Sciatic nerve (tissue), 2 donors: ENCODE measurements around the gene FCRLB. TPM values are rescaled to one million over a fixed set of nuclear protein-coding genes. Genes with fewer than 3 reads are reported as not detected.
"Not testable (repeated sequence)": the region's sequence is repeated elsewhere in the genome, so short reads cannot be mapped to it uniquely, and the experiment has no call there.

Source experiments
- ATAC-seq: fragments of 200-7000 bp; cut with Tn5 transposase; one replicate; pipeline ENCODE4 v1.9.1; 2020; ENCODE audit warnings: mild to moderate bottlenecking, moderate library complexity
- DNase-seq: peaks from one replicate; pipeline ENCODE4 v3.0.0-alpha.2; 2020; ENCODE audit warnings: low spot score
- intact Hi-C: fragments of 100-400 bp; cut with DNase I; formaldehyde crosslinking; loops from one replicate; pipeline ENCODE4 v1.14.2; 2022
- total RNA-seq: library from RNA; stranded (reverse); fragmentation: NEBNext Ultra II Directional; extraction: Animal tissue kit (Norgen Biotek cat#: 25700); gene quantifications from one replicate; pipeline ENCODE4 v1.2.1, GENCODE V29; 2021
- donor health status: DM: no; HTN: no; CAD: no.
- donor health status: DM: no; HTN: no; CAD: no.

The FCRLB gene, protein sequence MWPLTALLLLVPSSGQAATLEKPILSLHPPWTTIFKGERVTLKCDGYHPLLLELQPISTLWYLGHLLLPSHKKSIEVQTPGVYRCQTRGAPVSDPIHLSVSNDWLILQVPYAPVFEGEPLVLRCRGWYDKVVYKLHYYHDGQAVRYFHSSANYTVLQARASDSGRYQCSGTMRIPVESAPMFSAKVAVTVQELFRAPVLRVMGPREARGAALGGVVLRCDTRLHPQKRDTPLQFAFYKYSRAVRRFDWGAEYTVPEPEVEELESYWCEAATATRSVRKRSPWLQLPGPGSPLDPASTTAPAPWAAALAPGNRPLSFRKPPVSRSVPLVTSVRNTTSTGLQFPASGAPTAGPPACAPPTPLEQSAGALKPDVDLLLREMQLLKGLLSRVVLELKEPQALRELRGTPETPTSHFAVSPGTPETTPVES
- total RNA-seq = 4.9 TPM

DNA sequence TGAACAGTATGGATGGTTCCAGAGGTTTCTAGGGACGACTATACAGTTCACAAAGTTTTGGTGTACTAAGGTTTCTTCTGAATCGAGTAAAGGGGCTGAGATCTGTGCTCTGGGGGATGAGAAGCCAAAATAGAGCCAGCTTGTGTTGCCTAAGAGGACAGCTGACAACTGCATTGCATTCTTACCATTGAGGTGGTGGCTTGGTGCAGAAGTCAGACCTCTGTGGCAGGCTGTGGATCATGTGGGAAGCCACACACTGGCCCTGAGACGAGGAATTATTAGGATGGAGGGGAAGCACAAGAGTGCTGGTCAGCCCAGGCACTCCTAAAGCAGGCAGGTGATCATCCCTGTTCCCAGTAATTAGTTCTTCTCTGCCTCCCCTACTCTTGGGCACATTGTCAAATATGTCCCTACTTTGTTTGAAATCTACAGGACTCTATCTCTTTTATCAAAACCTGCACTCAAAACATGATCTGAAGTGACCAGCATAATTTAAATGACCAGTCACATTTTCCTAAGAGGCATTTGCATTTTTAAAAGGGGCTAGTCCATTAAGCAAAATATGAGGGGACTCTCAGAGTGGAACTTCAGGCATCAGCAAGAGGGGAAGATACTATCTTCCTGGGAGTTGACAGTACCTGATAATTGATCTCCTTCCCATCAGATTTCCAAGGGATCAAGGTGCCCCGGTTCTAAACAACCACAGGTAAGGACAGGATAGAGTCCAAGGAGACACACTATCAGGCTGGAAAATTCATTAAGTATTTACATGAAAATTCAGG lies at the start of gene FCRLB:
Gene FCRLB (plus strand): TSS at position 589 of the 782 bp plus-strand sequence. CDS start 1,129 bp downstream, outside the sequence.
- intact Hi-C loops = no loop called here
- DNase-seq (no peak), ATAC-seq (no peak)

DNA sequence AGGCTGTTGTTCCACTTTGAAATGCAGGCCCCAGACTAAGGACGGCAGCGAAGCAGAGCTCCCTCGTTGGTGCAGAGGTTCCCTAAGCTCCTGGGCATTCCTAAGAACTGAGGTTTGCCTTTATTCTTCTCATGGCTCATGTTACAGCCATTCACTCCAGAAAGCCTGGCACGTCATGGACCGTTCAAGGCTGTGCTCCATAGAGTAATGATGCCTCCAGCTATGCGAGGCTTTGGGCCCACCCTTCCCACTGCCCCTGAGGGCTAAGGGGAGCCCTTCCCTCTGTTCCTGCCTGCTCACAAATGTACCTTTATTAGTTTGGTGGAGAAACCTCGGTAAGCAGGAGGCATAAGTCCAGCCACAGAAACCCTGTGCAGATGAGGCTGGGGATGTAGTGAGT lies 47.9 kb upstream of the FCRLB start:
- DNase-seq, ATAC-seq, intact Hi-C loops: not testable (repeated sequence)

DNA sequence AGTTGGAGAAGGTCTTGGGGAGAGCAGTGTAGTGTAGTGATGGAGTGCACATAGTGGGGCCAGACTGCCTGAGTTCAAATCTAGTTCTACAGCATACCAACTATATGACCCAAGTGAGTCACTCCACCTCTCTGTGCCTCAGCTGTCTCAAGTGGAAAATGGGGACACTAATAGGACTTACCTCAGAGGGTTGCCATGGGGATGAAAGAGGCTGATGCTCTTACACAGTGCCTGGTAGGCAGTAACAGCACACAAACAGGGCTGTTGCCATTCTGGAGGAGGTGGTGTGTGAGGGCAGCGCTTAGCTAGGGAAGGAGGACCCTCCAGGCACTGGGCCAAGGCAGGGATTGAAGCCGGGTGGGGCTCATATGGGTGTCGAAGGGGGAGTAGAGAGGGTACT lies 46.9 kb upstream of the FCRLB start:
- ATAC-seq, intact Hi-C loops, DNase-seq: not testable (repeated sequence)

DNA sequence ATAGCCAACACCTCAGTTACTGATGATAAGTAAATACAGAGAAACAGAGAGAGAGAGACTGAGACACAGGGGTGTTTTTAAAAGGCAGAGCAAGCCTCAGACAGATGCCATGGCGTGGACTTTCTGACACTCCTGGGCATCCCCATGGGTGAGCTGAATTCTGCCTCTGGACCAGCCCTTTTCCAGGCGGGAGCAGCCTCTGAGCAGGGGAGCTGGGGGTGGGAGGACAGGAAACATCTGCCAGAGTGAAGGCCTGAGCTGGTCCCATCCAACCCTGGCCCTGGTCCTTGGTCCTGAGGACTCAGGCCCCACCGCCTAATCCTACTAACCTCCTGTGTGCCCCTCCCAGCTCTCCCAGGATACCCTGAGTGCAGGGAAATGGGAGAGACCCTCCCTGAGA lies 46.4 kb upstream of the FCRLB start:
- intact Hi-C loops, DNase-seq, ATAC-seq: not testable (repeated sequence)

DNA sequence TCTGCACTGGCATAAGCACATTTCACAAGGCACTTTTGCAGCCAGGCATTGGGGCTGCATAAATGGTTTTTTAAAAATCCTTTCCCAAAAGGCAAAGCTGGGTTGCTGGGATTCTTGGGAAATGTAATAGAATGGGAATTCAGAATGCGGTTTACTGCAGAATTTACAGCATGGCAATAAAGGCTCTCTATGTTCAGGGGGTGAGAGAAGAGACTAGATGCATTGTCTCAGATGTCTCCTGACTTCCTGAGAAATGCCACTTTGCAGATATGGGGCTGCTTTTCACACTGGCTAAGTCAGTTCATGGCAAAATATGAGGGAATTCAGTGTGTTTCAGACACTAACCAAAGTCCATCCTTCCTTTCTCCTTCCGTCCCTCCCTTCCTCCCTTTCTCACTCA lies 44.9 kb upstream of the FCRLB start:
- ATAC-seq = no peak
- intact Hi-C loops = no loop called here
- DNase-seq = no peak

DNA sequence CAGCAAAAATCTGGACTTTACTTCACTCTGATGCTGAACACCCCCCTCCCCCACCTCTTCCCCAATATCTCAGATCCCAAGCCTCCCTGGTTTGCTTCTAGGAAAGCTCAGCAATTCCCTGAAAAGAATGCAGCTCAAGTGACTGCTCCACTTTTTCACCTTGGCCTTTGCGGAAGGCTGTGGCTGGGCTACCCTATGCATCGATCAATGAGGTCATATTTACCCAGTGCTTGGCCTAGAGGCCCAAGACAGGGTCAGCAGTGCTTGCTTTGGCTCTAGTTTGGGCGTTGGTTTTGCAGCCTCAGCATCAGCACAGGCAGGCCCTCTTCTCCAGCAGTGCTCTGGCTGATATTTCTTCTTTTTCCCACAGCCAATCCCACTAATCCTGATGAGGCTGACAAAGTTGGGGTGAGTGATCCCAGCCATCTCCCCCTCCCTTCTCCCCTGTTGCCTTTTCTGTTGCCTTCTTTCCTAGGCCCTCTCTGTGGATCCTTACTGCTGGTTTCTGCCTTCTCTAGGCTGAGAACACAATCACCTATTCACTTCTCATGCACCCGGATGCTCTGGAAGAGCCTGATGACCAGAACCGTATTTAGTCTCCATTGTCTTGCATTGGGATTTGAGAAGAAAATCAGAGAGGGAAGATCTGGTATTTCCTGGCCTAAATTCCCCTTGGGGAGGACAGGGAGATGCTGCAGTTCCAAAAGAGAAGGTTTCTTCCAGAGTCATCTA lies 44.2 kb upstream of the FCRLB start:
- intact Hi-C loops = no loop called here
- peak; percentile 51 for ATAC-seq
- DNase-seq = no peak

DNA sequence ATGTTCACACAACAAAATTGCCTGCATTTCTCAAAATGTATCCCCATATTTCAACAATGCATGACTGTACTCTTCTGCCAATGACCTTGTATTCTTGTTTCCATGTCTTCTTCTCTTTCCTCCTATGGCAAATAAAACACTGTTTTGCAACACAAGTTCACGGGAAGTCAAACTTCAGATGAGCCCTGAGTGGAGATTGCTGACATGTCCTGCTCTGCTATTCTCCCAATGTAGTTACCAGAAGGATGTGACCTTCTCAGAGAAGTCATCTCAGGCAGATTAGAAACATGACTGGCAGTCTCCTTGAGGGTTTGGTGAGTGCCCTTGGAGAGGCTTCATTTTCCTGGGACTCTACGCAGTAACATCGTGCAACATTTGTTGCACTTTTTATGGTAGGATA lies 42.8 kb upstream of the FCRLB start:
- no peak for ATAC-seq
- DNase-seq = no peak
- intact Hi-C loops = no loop called here

DNA sequence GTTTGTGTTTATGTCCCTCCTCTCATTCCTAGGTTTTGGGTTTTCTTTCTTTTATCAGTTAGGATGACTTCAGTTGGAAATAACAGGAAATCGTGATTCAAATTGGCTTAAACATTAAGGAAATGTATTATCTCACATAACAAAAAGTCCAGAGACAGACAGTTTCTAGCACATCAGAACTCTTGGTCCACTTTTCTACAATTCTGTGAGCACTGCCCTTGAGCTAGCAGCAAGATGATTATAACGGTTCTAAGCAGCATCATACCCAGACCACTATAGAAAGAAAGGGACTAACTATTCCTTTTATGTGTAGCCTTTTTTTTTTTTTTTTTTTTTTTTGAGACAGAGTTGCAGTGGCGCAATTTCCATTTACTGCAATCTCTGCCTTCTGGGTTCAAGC lies 39.5 kb upstream of the FCRLB start:
- ATAC-seq (no peak), DNase-seq (no peak)
- intact Hi-C loops = no loop called here

DNA sequence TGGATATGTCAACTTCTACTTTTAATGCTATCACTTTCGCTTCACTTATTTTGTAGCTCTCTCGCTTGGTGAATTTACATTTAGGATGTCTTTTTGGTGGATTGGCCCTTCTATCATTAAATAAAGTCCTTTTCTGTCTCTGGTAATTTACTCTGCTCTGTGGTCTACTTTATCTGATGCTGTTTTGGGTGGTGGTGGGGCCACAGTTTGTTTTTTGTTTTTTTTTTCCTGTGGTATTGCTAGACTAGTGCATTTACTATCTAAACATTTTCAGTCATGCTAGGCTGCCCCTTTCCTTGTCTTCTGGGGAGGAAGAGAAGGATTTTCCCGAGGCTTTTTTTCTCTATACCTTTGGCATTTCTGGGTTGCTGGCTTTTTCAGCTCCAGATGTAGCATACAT lies 32.4 kb upstream of the FCRLB start:
- no peak for ATAC-seq

DNA sequence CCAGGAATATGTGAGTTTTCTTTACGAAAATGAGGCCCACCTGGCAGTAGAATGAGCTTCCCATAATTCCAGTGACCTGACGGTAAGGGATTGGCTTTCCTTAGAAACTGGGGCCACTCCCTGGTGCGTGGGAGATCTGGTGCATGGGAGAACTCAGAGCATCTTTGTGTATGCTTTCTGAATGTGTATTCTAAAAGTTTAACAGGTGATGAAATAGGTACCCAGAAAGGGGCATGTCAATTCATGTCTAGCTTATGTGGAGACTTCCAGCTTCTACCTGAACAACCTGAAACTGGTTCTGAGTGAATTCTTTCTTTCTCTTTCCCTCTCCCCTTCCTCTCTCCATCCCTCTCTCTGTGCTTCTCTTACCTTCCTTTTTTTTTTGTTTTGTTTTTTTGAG lies 29.5 kb upstream of the FCRLB start:
- intact Hi-C loops = no loop called here
- ATAC-seq = no peak
- no peak for DNase-seq

More for the DNA sequence above, 32.4 kb upstream of the FCRLB start:
- intact Hi-C loops = no loop called here
- DNase-seq = no peak

DNA sequence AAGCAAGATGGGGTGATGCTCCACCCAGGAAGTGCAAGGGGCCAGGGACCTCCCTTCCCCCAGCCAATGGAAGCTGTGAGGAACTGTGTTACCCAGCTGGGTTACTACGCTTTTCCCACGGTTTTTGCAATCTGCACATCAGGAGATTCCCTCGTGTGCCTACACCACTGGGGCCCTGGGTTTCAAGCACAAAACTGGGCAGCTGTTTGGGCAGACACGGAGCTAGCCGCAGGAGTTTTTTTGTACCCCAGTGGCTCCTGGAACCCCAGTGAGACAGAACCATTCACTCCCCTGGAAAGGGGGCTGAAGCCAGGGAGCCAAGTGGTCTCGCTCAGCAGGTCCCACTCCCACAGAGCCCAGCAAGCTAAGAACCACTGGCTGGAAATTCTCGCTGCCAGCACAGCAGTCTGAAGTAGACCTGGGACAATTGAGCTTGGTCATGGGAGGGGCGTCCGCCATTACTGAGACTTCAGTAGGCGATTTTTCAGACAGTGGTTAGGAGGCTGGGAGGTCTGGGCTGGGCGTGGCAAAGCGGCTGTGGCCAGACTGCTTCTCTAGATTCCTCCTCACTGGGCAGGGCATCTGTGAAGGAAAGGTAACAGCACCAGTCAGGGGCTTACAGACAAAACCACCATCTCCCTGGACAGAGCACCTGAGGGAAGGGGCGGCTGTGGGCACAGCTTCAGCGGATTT lies 28.2 kb upstream of the FCRLB start:
- intact Hi-C loops, DNase-seq, ATAC-seq: not testable (repeated sequence)

DNA sequence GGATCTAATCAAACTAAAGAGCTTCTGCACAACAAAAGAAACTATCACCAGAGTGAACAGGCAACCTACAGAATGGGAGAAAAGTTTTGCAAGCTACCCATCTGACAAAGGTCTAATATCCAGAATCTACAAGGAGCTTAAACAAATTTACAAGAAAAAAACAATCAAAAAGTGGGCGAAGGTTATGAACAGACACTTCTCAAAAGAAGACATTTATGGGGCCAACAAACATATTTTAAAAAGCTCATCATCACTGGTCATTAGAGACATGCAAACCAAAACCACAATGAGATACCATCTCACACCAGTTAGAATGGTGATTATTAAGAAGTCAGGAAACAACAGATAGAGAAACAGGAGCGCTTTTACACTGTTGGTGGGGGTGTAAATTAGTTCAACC lies 23.0 kb upstream of the FCRLB start:
- DNase-seq, intact Hi-C loops, ATAC-seq: not testable (repeated sequence)

DNA sequence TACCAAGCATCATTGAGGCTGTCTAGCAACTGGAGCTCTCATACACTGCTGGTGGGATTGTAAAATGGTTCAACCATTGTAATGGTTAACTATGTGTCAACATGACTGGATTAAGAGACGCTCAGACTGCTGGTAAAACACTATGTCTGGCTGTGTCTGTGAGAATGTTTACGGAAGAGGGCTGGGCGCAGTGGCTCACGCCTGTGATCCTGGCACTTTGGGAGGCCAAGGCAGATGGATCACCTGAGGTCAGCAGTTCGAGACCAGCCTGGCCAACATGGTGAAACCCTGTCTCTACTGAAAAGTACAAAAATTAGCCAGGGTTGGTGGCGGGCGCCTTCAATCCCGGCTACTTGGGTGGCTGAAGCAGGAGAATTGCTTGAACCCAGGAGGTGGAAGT lies 19.1 kb upstream of the FCRLB start:
- intact Hi-C loops = no loop called here
- ATAC-seq = no peak
- no peak for DNase-seq

DNA sequence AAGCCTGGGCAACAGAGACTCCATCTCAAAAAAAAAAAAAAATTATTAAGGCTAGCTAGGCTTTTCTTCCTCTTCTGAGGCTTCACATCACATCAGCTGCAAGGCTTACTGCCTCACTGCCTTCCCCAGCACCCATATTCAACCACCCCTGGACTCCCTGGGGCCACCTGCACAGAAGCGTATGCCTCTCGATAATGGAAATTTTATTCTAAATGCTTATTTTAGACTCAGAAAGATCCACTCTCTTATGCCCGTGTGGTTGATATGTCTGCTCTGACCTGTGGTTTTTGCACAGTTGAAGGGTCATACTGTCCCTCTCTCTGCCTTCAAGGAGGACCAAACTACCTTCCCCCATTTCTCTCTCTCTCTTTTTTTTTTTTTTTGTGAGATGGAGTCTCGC lies 15.8 kb upstream of the FCRLB start:
- DNase-seq (no peak), ATAC-seq (no peak)
- intact Hi-C loops = no loop called here

DNA sequence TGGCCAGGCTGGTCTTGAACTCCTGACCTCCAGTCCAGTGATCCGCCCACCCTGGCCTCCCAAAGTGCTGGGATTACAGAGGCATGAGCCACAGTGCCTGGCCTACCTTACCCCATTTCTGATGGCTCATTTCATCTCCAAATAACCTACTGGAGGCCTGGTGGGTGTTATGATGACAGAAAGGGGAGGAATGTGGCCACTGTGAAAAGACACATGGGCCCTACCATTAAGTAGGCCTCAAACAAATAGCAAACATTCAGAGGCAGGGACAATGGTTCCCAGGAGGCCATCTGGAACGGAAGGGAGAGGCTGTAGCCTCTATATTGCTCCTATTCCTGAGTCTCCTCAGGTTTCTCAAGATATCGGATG lies 15.2 kb upstream of the FCRLB start:
- no peak for DNase-seq
- intact Hi-C loops = no loop called here
- no peak for ATAC-seq

DNA sequence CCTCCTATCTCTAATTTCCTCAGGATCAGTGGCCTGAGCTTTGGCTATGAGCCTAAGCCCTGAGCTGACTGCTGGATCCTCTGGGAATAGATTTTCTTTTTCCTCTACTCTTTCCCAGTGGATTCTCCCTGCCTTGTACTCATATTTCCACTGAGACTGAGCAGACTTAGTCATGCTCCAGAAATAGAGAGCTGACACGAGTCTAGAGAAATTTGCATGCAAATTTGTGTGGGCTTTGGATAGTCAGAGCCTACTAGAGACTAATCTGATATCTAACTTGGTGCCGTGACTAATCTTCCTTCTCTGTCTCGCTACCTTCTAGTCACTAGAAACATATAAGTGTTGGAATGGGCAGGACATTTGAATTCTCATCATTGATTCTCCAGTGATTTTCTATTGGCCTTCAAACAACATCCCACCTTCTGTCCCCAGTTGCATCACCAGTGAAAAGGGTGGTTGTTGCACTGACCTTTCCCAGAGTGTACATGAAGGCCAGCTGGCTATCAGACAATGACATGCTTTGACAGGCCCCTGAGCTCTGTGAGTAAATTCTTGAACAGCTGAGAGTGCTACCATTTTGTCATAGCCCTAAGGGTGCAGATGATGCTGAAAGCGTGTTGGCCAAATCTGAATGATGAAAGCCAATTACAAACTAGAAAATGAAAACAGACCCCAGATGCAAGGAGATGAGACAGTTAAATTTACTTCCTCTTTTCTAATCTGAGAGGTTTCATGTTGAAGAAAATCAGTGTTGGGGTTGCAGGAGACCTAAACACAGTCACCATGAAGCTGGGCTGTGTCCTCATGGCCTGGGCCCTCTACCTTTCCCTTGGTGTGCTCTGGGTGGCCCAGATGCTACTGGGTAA lies 14.6 kb upstream of the FCRLB start, which contains the start of gene FCRLA:
Gene FCRLA (plus strand): TSS at position 748 of the 866 bp plus-strand sequence. CDS start 36 bp downstream, at position 784.
- DNase-seq = no peak
- intact Hi-C loops = no loop called here
- ATAC-seq = peak; percentile 42

DNA sequence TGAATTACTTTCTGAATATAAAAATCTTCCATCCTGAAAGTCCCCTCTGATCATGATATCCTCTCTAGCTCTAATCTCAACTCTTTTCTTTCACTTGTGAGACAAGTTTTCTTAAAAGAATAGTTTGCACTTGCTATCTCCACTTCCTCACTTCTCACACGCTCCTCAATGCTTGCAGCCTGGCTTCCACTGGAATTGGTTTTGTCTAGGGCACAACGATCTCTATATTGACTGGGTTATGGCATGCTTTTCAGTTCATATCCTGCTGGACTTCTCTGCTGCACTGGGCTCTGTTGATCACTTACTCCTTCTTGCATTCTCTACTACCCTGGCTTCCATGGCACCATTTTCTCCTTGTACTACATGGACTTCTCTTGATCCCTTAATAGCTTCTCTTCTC lies 13.8 kb upstream of the FCRLB start:
- ATAC-seq (no peak), DNase-seq (no peak)
- intact Hi-C loops = no loop called here

DNA sequence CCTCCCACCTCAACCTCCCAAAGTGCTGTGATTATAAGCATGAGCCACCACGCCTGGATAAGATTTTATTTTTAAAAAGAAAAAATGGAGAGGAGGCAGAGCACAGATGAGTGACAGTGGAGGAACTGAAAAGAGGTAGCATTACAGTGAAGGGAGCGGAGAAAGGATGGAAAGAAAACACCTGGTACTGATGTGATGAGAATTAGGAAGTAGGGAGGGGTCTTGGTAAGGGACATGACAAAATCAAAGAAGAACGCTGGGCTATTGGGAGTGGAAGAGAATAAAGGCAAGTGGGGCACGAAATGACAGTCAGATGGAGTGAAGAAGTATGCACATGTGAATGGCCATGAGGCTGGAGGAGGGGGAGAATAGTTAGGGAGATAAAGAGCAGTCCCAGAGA lies 12.0 kb upstream of the FCRLB start:
- ATAC-seq (no peak), DNase-seq (no peak)
- intact Hi-C loops = no loop called here
